ENCODE data around the gene GLOD5.

Gene GLOD5

DNA sequence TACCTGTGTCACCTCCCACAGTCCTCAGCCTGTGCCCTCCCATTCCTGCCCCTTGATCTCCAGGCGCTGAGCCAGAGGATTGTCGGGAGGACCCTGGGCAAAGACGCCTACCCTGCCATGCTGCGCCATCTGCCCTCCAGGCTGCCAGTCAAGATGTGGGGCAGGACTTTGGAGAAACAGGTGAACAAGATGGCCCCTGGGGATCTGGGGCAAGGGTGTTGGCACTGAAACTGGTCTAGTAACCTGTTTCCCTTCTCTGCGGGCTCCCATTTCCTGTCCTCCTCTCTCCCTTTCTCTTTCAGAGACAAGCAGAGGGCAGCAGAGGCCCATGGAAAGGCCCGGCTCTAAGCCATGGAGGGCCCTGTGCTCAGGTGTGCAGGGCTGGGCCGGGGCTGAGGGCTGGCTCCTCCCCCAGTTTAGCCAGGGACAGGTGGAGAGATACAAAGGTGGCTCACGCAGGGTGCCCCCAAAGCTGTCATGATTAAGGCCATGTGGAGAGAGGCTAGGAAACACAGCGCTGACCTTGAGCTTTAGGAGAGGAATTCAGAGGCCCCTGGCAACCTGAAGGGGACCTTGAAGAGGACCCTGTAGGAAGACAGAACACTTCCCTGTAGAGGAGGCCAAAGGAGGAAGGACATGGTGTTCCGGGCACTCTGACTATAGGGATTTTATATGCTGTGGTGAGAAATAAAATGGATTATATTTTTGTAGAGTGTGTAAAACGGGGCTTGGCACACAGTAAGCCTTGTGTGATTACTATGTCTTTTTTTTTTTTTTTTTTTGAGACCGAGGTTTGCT lies at the start of gene GLOD5:
Gene GLOD5 (plus strand): TSS at position 74 of the 798 bp plus-strand sequence. CDS start 44 bp downstream, at position 118.
- DNase-seq = no peak

DNA sequence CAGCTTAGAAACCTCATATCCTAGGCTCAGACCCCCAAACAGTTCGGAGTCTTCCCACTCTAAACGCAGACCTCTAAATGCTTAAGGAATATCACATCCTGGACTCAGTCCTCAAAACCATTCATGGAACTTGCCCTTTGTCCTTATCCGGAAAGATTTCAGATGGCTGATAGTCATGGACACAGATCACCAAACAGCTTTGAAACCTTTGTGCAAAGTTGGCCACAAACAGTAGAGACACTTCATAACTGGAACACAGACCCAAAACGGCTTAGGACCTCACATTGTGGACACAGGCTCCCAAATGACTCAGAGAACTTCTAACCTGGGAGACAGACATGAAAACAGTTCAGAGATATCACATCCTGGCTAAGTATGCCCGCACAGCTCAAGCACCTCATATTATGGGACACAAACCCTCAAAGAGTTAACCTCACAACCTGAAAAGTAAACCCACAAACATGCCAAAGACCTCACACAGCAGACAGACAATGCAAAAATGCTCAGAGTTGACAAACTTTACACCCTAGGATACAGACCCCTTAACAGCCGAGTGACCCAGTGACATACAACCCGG lies 49.5 kb upstream of the GLOD5 start:
- no peak for DNase-seq

DNA sequence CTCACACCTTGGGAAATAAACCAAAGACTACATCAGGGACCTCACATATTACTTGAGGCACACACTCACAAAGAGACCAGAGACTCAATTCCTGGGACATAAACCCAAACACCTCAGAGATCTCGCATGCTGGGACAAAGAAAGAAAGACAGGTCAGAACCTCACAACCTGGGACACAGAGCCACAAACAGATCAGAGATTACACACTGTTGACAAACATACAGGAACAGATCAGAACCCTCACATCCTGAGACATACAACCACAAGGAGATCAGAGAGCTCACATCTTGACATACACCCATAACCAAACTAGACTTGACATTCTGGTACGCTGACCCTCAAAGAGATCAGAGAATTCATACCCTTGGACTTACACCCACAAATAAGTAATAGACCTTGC lies 47.7 kb upstream of the GLOD5 start:
- DNase-seq = no peak

DNA sequence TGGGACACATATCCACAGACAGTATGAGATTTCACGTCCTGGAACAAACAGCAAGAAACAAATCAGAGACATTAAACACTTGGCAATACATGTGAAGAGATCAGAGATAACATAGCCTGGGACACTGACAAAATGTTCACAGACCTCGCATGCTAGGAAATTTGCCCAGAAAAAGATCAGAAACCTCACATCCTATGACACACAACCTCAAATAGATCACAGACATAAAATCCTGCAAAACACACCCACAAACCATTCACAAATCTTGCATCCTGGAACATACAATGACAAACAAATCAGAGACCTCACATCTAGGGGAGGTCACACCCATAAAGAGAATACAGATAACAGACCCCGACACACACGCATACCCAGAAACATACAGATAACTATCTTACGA lies 47.0 kb upstream of the GLOD5 start:
- DNase-seq = no peak

DNA sequence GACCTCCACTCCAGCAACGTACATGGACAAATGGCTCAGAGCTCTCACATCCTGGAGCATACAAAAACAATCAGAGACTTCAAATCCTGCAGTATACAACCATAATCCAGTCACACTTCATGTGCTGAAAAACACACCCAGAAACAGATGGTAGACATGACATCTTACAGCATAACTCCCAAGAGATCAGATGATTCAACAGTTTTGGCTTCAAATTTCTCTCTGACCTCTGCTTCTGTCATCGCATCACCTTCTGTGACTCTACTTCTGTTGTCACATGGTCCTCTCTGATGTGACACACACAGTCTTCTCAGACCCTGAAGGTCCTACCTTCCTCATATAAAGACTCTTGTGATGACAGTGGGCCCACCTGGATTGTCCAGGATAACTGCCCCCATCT lies 46.5 kb upstream of the GLOD5 start:
- DNase-seq = peak in 1 of 2 experiments; percentile 8

DNA sequence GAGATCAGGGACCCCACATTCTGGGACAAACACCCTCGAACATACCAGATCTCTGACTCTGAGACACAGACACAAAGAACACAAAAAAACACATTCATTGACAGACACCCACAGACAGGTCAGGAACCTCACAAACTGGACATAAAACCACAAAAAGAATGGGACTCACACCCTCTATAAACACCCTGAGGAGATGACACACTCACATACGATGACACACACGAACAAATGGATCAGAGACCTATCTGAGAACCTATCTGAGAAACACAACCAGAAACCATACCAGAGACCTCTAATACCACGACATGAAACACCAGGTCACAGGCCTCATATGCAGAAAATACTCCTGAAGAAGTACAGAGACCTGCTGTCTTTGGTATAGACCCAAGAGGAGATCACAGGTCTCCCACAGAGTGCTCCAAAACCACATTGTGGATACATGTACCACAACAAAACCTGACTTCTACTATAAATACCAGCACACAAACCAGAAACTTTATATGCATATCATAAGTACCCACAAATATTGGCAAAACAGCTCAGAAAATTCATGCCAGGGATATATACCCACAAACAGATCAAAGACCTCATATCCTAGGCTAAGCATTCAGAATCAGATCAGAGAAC lies 45.6 kb upstream of the GLOD5 start:
- no peak for DNase-seq

DNA sequence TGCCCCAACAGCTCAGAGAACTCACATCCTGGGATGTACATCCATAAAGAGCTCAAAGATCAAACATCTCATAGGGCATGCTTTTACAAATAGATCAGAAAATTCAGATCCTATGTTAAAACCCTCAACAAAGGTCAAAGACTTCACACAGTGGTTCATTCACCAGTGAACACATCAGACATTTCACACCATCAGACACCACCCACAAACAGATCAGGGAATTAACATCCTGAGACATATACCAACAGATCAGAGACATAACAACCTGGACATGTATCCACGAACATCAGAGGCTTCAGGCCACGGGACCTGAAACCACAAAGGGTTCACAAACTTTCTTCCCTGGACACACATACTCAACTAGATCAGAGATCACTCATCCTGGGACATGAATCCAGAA lies 41.6 kb upstream of the GLOD5 start:
- no peak for DNase-seq

DNA sequence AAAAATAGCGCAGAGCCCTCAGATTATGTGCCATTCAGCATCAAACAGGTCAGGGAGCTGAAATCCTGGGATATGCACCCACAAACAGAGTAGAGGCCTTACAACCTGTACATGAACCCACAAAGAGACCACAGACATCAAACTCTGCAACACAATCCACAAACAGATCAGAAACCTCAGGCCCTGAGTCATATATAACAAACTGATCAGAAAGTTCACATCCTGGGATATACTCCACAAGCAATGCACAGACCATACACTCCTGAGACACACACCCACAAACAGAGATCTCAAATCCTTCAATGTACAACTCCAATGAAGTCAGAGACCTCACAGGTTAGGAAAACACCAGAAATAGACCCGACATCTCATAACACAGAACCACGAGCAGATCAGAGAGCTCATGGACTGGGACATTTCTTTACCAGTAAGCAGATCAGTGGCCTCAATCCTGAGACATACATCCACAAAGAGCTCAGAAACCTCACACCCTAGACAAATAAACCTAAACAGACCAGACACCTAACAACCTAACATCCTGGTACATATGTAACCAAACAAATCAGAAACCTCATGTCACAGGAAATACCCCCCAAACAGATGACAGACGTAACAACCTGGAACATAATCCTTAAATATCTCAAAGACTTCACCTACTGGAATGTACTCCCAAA lies 40.8 kb upstream of the GLOD5 start:
- no peak for DNase-seq

DNA sequence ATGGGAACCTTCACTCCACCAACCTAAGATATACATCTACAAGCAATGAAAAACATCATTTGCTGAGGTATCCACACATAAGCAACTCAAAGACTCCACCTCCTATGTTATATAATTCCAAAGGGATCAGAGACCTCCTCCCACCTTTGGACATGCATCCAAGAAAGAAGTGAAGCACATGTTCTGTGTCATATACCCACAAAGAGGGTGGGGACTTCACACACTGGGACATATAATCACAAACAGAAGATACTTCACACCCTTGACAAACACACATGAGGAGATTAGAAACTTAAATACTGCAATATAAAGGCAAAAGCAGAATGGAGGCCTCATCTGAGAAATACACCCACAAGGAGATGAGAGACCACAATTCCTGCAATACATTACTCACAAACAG lies 39.6 kb upstream of the GLOD5 start:
- DNase-seq = no peak

DNA sequence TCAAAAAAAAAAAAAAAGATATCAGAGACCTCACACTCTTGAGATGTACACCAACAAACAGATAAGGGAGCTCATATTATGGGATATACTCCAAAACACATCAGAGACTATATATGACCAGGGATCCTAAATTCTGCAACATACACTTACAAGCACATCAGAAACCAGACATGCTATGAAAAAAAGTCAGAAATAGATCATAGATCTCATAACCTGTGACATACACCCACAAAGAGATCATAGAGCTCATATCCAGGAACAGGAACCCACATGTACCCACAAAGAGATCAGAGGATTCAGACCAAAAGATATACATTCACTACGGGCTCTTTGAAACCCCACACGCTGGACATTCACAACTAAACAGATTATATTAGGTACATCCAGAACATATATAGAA lies 35.0 kb upstream of the GLOD5 start:
- no peak for DNase-seq

DNA sequence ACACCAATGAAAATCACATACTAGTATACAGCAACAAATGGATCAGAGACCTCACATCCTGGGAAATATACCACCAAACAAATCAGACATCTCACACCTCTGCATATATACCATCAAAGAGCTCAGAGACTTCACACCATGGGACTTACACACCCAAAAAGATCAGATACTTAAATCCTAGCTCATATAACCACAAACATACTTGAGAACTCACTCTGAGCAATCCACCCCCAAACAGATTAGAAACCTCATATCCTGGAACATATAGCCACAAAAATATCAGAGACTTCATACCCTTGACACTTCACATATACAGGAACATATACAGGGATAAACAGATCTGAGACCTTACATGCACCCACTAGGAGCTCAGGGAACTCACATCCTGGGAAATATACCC lies 32.9 kb upstream of the GLOD5 start:
- no peak for DNase-seq

DNA sequence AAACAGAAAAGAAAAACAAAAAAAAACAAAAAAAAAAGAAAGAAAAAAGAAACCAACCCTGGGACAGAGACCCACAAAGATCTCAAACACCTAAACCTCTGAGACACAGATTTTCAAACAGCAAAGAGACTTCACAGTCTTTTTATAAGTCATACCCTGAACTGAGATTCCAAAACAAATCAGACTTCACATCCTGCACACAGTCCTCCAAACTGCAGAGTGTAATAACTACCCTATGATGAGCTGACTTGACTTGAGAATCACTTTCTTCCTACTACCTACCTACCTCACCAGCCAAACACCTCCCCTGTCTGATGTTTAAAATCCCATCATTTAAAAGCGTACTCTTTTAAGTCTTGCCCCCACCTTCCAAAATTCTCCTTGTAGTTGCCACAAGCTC lies 25.2 kb upstream of the GLOD5 start:
- no peak for DNase-seq

DNA sequence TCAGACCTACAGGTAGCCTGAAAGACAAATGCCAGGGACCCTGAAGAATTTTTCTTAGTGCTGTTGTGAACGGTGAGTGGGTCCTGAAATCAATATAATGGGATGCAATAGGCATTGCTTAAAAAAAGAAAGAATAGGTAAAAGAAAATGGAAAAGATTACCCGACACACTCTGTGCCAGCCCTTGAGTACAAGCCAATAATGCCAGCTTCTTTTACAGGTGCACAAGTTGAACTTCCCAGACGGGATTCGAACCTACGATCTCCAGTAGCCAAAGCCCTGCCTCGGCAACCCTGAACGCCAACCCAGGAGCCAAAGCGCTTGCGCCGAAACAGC lies 24.7 kb upstream of the GLOD5 start:
- no peak for DNase-seq

DNA sequence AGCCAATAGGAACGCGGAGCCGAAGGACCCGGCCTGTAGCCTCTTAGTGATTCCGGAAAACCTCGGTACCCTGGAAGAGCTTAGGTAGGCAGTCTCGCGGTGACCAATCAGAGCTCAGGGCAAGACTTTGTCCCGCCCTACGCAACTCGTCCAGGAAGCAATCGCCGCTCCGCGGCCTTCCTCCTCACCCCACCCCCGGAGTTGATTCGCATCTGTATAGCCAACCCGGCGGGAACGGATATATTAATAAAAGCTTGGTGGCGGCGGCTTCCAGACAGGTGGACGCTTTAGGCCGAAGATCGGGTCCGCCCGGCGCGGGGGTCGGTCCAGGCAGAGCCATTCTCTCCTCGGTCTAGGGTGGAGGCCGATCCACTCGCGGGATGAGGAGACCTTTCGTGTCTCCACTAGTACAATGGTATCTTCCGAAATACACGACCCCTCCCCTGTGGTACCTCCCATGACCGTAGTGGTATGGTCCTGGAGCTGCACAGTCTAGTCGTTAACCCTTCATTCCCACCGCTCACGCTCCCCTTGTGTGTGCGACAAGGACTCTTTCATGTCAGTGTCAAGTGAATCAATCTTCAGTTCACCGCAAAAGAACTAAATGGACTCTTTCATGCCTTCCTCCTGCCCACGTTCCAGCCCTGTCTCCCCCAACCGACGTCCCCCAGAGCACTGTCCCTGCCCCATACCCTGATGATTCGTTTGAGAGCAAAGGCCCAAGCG lies 24.2 kb upstream of the GLOD5 start:
- DNase-seq = peak; percentile 73 to 90

DNA sequence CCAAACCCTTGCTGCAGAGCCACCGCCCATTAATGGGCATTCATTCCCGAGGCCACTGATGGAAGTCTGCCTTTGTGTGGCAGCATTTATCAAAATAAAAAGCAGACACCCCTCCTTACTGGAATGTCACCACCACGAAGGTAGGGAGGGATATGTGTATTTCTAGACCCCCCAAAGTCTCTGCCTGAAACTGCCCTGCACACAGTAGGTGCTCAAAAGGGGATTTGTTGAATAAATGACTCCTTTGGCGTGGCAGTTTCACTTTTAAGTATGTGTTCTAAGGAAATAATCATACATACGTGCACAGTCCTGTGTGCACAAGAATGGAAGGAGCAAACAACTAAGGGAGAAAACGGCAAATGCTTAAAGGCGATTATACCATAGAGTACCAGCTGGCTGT lies 23.6 kb upstream of the GLOD5 start:
- no peak for DNase-seq

DNA sequence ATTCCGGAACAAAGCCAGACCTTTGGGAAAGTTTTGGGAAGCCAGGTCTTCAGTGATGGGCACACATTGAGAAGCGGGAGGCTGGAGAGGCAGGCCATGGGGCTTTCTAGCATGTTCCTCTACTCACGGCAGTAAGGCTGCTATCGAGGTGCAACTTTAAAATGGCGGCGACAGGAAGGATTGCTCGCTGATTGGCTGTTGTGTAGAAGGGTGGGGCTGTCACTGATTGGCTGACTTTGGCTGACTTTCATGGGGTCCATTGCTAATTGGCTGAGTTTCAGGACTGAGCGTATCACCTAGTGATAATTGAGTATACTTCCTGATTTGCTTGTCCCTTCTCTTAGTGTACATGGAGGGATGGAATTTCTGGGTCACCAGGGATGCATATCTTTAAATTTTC lies 19.7 kb upstream of the GLOD5 start:
- DNase-seq = no peak

DNA sequence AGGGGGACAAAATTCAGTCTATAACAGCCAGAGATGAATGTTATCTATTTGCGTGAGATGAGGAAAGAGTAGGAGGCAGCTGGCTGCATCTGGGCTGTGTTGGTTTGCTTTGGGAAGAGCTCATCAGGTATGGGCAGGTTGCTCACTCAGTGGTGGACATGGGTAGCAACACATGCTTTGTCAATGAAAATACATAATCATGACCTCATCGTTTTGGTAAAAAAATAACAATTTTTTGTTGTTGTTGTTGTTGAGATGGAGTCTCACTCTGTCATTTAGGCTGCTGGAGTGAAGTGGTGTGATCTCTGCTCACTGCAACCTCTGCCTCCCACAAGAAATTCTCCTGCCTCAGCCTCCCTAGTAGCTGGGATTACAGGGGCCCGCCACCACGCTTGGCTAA lies 16.3 kb upstream of the GLOD5 start:
- DNase-seq = no peak

DNA sequence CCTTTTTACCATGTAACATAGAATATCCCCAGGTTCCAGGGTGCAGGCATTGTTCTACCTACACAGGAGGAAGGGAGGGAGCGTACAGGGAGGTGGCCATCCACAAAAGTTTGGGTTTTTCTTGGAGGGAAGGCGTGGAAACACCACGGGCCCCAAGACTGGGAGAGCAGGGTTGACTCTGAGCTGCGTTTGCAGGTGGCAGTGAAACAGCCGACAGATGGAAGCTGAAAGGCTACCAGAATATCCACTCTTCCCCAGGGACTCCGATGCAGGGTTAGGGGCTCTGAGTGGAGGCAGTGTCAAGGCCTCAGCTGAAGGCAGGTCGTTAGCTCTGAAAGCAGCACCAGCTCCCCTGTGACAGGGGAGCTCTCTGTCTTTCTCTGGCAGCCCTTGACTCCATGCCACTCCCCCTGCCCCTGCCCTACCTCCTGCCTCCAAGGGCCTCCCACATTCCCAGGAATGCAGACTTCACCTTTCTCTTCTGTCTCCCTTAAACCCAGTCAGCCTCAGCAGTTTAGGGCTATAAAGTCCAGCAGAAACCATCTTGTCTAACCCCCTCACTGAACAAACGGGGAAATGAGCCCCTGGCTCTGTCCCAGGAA lies 14.0 kb upstream of the GLOD5 start:
- no peak for DNase-seq

DNA sequence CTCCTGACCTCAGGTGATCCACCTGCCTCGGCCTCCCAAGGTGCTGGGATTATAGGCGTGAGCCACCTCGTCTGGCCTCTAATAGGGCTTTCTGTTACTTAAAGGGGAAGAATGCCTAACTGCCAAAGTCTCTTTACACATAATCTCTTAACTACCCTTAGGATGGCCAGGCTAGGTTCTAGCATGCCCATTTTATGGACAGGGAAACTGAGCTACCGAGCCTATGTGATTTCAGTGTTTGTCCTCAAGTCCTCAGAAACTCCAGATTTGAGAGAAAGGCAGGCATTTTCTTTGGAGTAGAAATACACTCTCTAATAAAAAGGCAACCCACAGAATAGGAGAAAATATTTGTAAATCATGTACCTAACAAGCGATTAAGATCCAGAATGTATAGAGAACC lies 12.4 kb upstream of the GLOD5 start:
- DNase-seq = no peak

DNA sequence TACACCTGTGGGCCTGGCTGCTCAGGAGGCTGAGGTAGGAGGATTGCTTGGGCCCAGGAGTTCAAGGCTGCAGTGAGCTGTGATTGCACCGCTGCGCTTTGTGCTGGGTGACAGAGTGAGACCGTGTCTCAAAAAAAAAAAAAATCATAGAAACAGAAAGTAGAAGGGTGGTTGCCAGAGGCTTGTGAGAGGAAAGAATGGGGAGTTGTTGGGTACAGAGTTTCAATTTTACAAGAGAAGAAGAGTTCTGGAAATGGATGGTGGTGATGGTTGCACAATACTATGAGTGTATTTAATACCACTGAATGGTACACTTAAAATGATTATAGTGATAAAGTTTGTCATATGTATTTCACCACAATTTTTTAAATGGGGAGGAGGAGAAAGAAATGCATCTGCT lies 10.2 kb upstream of the GLOD5 start:
- no peak for DNase-seq

DNA sequence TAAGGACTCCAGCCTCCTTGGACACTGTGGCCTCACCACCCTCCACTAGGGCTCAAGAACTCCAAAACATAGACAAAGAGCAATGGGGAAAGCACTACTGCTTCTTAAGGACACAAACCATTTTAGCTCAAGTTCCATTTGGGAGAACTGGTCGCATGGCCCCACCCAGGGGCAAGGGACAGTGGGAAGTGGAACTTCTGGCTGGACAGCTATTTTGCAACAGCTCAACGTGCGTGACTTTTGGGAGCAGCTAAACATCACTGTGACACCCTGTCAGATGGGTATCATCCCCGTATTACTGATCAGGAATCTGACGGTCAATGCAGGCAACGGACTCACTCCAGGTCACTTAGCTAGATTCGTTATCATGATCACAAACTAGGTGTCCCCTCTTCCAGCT lies 9.0 kb upstream of the GLOD5 start:
- no peak for DNase-seq

DNA sequence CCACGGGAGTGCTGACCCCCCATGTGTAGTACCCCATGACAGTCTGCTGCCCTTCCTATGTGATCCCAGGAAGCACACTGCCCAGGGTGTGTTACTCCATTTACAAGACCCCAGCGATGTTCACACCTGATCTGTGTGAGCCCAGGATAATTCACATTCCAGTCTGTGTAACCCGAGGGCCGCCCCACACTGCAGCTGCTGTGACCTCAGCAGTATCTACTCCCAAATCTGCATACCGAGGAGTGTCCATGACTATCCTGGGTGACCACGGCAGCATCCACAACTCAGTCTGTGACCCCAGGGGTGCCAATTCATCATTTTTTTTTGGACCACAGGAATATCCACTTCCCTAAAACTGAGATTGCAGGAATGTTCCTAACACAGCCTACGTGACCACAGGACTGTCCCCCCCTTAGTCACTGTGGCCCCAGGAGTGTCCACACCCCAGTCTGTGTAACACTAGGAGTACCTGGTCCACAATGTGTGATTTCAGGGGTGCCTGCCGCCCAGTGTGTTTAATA lies 7.8 kb upstream of the GLOD5 start:
- DNase-seq = no peak

DNA sequence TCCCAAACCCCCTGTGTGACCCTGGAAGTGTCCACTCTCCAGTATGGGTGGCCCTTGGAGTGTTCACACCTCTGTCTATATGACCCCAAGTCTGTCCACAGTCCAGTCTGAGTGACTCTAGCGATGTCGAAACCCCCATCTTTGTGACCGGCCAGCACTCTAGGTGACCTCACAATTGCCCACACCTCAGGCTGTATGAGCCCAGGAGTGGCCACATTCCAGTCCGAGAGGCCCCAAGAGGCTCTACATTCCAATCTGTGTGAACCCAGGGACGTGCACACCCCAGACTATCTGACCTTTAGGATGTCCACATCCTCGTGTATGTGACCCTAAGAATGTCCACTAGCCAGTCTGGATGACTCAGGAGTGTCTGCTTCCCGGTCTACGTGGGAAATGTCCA lies 7.3 kb upstream of the GLOD5 start:
- no peak for DNase-seq
